ENCODE results near the gene KCNAB2.

The KCNAB2 gene

GRCh38 chr1:6082430-6082971, 36.8 kb downstream of the KCNAB2 start:
- DNase-seq (ENCODE audit: low spot score) = no peak

GRCh38 chr1:6083385-6083784, 37.7 kb downstream of the KCNAB2 start:
- DNase-seq (ENCODE audit: low spot score) = no peak

- no peak for DNase-seq (ENCODE audit: low spot score)
Observed at GRCh38 chr1:6083801-6084446, 38.2 kb downstream of the KCNAB2 start.

- DNase-seq (ENCODE audit: low spot score) = no peak
Observed at GRCh38 chr1:6084781-6085495, 39.2 kb downstream of the KCNAB2 start.

- DNase-seq (ENCODE audit: low spot score) = no peak
Observed at GRCh38 chr1:6085666-6086065, 40.0 kb downstream of the KCNAB2 start.

- DNase-seq (ENCODE audit: low spot score) = no peak
Observed at GRCh38 chr1:6086358-6086757, 40.7 kb downstream of the KCNAB2 start.

- DNase-seq (ENCODE audit: low spot score) = no peak
Observed at GRCh38 chr1:6086762-6087376, 41.2 kb downstream of the KCNAB2 start.

- DNase-seq (ENCODE audit: low spot score) = no peak
Observed at GRCh38 chr1:6087377-6087772, 41.7 kb downstream of the KCNAB2 start.

- DNase-seq (ENCODE audit: low spot score) = no peak
Observed at GRCh38 chr1:6087958-6088357, 42.3 kb downstream of the KCNAB2 start.

GRCh38 chr1:6088956-6089355, 43.3 kb downstream of the KCNAB2 start:
- no peak for DNase-seq (ENCODE audit: low spot score)

GRCh38 chr1:6090288-6090687, 44.6 kb downstream of the KCNAB2 start:
- DNase-seq (ENCODE audit: low spot score) = no peak

GRCh38 chr1:6090996-6091822, 45.5 kb downstream of the KCNAB2 start:
- DNase-seq (ENCODE audit: low spot score) = no peak

GRCh38 chr1:6091823-6092109, 46.1 kb downstream of the KCNAB2 start:
- no peak for DNase-seq (ENCODE audit: low spot score)

- DNase-seq (ENCODE audit: low spot score) = no peak
Observed at GRCh38 chr1:6092211-6092610, 46.5 kb downstream of the KCNAB2 start.

- no peak for DNase-seq (ENCODE audit: low spot score)
Observed at GRCh38 chr1:6093071-6093470, 47.4 kb downstream of the KCNAB2 start.

- no peak for DNase-seq (ENCODE audit: low spot score)
Observed at GRCh38 chr1:6093611-6094010, 47.9 kb downstream of the KCNAB2 start.

- no peak for DNase-seq (ENCODE audit: low spot score)
Observed at GRCh38 chr1:6094246-6094645, 48.6 kb downstream of the KCNAB2 start.

- DNase-seq (ENCODE audit: low spot score) = no peak
Observed at GRCh38 chr1:6094801-6095505, 49.3 kb downstream of the KCNAB2 start.

GRCh38 chr1:6095511-6096242, 50.0 kb downstream of the KCNAB2 start:
- no peak for DNase-seq (ENCODE audit: low spot score)

- DNase-seq (ENCODE audit: low spot score) = no peak
Observed at GRCh38 chr1:6096243-6097116, 50.8 kb downstream of the KCNAB2 start.

All from LoVo (cell line).